B cell (primary cell): Measurements from ENCODE around the gene OR11G2. TPM values are rescaled to one million over a fixed set of nuclear protein-coding genes. Genes with fewer than 3 reads are reported as not detected.
"Not testable (repeated sequence)": the region's sequence is repeated elsewhere in the genome, so short reads cannot be mapped to it uniquely, and the experiment has no call there.

Experiments
- ATAC-seq: fragments of 200-7000 bp; cut with Tn5 transposase; one replicate; pipeline ENCODE4 v1.10.0; 2021; ENCODE audit warnings: low read depth, mild to moderate bottlenecking, moderate number of reproducible peaks, moderate library complexity
- CTCF ChIA-PET: fragments of 350-600 bp; sonication (Branson Sonifier 250); formaldehyde crosslinking; loops from one replicate; lab custom pipeline; 2021; ENCODE audit warnings: antibody characterized with exemption, inconsistent platforms; lab: Charles Lee
- POLR2A ChIA-PET: fragments of 350-600 bp; sonication (Branson Sonifier 250); formaldehyde crosslinking; loops from one replicate; lab custom pipeline; 2021; ENCODE audit warnings: antibody characterized with exemption; lab: Charles Lee
- DNase-seq: peaks from one replicate; pipeline ENCODE4 v3.0.0; 2013
- H2AFZ ChIP-seq: 2 replicates; pipeline ENCODE4 v1.6.1; 2012; ENCODE audit warnings: mild to moderate bottlenecking, low read depth, low read length; ENCODE audit not compliant: insufficient read depth, poor library complexity, severe bottlenecking
- H3K27ac ChIP-seq, 2 donors: 1 replicate in 1 of 2; 2 replicates in 1 of 2; pipeline ENCODE4 v1.5.1; 2012 to 2013; ENCODE audit warnings: low read length in 2 of 2, mild to moderate bottlenecking in 2 of 2, moderate library complexity in 1 of 2
- H3K27me3 ChIP-seq, 4 experiments: fragments of 200-600 bp in 1 of 4; sonication (generic) in 1 of 4; replicated peaks in 1 of 4; 1 replicate in 2 of 4; 2 replicates in 2 of 4; pipeline versions ENCODE4 v1.6.1 to v1.7.0; 2013 to 2016; ENCODE audit warnings: low read length in 3 of 4, mild to moderate bottlenecking in 2 of 4, mixed read lengths in 1 of 4, moderate library complexity in 1 of 4; ENCODE audit not compliant: insufficient read depth in 4 of 4, control insufficient read depth in 3 of 4; ENCODE audit errors: control extremely low read depth in 1 of 4
- H3K36me3 ChIP-seq, 2 experiments: replicated peaks in 1 of 2; 1 replicate in 1 of 2; 2 replicates in 1 of 2; pipeline versions ENCODE4 v1.6.1 to v1.7.1; 2013; ENCODE audit warnings: low read length in 1 of 2; ENCODE audit not compliant: insufficient read depth in 2 of 2, control insufficient read depth in 1 of 2; ENCODE audit errors: control extremely low read depth in 1 of 2, extremely low read depth in 1 of 2
- H3K4me1 ChIP-seq, 2 donors: fragments of 200-600 bp in 1 of 2; sonication (generic) in 1 of 2; 1 replicate in 1 of 2; 2 replicates in 1 of 2; pipeline versions ENCODE4 v1.5.1 to v1.6.1; 2013 to 2017; ENCODE audit warnings: low read length in 2 of 2; ENCODE audit not compliant: control insufficient read depth in 2 of 2, insufficient read depth in 2 of 2
- H3K4me2 ChIP-seq: replicated peaks from 2 replicates; pipeline ENCODE3; 2012; ENCODE audit warnings: mild to moderate bottlenecking, low read depth, low read length; ENCODE audit not compliant: poor library complexity, severe bottlenecking
- H3K4me3 ChIP-seq, 5 experiments: fragments of 200-600 bp in 1 of 5; sonication (generic) in 1 of 5; 1 replicate in 3 of 5; 2 replicates in 2 of 5; pipeline versions ENCODE4 v1.5.1 to v1.7.0; 2011 to 2016; ENCODE audit warnings: low read length in 4 of 5, mild to moderate bottlenecking in 4 of 5, low read depth in 2 of 5, control low read depth in 1 of 5, moderate library complexity in 1 of 5; ENCODE audit not compliant: insufficient read depth in 1 of 5; ENCODE audit errors: control extremely low read depth in 1 of 5, extremely low read depth in 1 of 5
- H3K79me2 ChIP-seq: fragments of 200-600 bp; sonication (generic); one replicate; pipeline ENCODE4 v1.6.0; 2016; ENCODE audit warnings: low read length; ENCODE audit not compliant: control insufficient read depth, insufficient read depth
- H3K9ac ChIP-seq: fragments of 200-600 bp; sonication (generic); 2 replicates; pipeline ENCODE4 v1.6.1; 2017; ENCODE audit warnings: mild to moderate bottlenecking, low read length, moderate library complexity
- H3K9me3 ChIP-seq, 3 donors: one replicate each; pipeline versions ENCODE4 v1.6.1 to v1.7.1; 2013; ENCODE audit warnings: low read length in 2 of 3; ENCODE audit not compliant: control insufficient read depth in 2 of 3, insufficient read depth in 1 of 3; ENCODE audit errors: control extremely low read depth in 1 of 3
- H4K20me1 ChIP-seq: 2 replicates; pipeline ENCODE4 v1.6.0; 2012; ENCODE audit warnings: mild to moderate bottlenecking, low read length; ENCODE audit not compliant: insufficient read depth, control insufficient read depth, poor library complexity, severe bottlenecking
- H3K27ac Mint-ChIP-seq: one replicate; pipeline ENCODE4 v1.8.0; 2021; ENCODE audit warnings: mixed read lengths
- H3K27me3 Mint-ChIP-seq: one replicate; pipeline ENCODE4 v1.8.0; 2021; ENCODE audit warnings: mixed read lengths
- H3K4me1 Mint-ChIP-seq: one replicate; pipeline ENCODE4 v1.8.0; 2021; ENCODE audit warnings: mixed read lengths
- H3K4me3 Mint-ChIP-seq: one replicate; pipeline ENCODE4 v1.8.0; 2021; ENCODE audit warnings: mixed read lengths
- H3K9me3 Mint-ChIP-seq: one replicate; pipeline ENCODE4 v1.8.0; 2022; ENCODE audit warnings: mixed read lengths; ENCODE audit not compliant: insufficient read depth
- EZH2 ChIP-seq: IDR thresholded peaks from 2 replicates; pipeline ENCODE4 v1.6.1; 2012; ENCODE audit warnings: borderline replicate concordance, low read depth, mild to moderate bottlenecking, moderate library complexity, low read length; ENCODE audit not compliant: insufficient read depth, poor library complexity, severe bottlenecking
- WGBS: methylation state at CpG from one replicate; pipeline ENCODE4 v1.1.5; 2013; ENCODE audit warnings: missing lambda C conversion rate; ENCODE audit not compliant: insufficient coverage; 5-methylcytosine and 5-hydroxymethylcytosine counted together
- intact Hi-C: fragments of 100-400 bp; cut with micrococcal nuclease; formaldehyde crosslinking; loops from one replicate; pipeline ENCODE4 v1.10.0; 2022
- polyA plus RNA-seq: library from polyadenylated mRNA; depleted of rRNA; stranded (reverse); fragments of >200 nt; gene quantifications from 2 replicates; pipeline ENCODE4 v1.2.3, GENCODE V29; 2012
- total RNA-seq, 2 donors: library from RNA; stranded (reverse); fragments of 120-200 nt in 1 of 2; gene quantifications; 1 replicate in 1 of 2; 2 replicates in 1 of 2; pipeline versions ENCODE4 v1.2.3 to v1.2.4, GENCODE V29; 2013 to 2022
- TF ChIP-seq, protein P1 (sequence below): fragments of 200-600 bp; IDR thresholded peaks from one replicate; pipeline ENCODE4 v1.8.0; 2022; ENCODE audit warnings: antibody characterized with exemption, mild to moderate bottlenecking

OR11G2 gene
- total and polyA plus RNA-seq, 2 donors (not counting 1 experiment from before 2014, with no cell fraction given): not detected

DNA sequence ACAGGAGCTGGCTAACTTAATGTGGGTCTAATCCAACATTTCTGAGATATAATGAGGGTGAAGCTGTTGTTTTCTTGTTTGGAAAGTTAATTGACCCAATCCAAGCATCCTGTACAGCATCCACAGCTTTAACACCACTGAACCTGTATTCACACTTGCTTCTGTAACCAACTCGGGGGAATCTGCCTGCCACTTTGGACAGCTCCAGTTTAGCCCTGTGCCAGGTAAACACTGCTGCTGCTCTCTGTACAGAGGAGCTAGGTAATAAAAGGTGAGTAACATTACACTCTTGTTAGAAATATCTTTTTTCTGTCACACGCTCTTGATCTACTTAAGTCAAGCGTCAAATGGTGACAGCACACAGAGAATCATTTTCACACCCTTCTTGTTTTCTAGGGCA is 700 bp downstream of the OR11G2 start:
- H2AFZ ChIP-seq: no peak overlapping the region
- intact Hi-C loops: no loop called here
- no peaks in the 10 kb centered on the region for H3K27me3 ChIP-seq
- no peak overlapping the region for H3K9ac ChIP-seq
- H3K9me3 Mint-ChIP-seq: no peaks in the 10 kb centered on the region
- DNase-seq (no peak), ATAC-seq (no peak)
- no peaks in the 10 kb centered on the region for H3K9me3 ChIP-seq
- ChIA-PET POLR2A (no interaction called here), CTCF (interaction anchor here (0.6 to 0.7 kb wide), 2 partner anchors 37 to 120 kb away, joined by 3 read pairs; partner anchors contain the start of gene OR11H7)
- no peaks in the 10 kb centered on the region for H3K36me3 ChIP-seq
- H4K20me1 ChIP-seq: no peaks in the 10 kb centered on the region
- no peak overlapping the region for H3K4me3 Mint-ChIP-seq
- no peak overlapping the region for H3K4me2 ChIP-seq
- no peaks in the 10 kb centered on the region for H3K4me1 ChIP-seq
- H3K4me1 Mint-ChIP-seq: no peaks in the 10 kb centered on the region
- H3K27ac Mint-ChIP-seq: no peak overlapping the region
- 83% methylated on average over 2 of the region's 3 CpGs for WGBS
- peaks cover 21% of the 10 kb centered on the region for H3K27me3 Mint-ChIP-seq
- TF ChIP-seq, protein P1, sequence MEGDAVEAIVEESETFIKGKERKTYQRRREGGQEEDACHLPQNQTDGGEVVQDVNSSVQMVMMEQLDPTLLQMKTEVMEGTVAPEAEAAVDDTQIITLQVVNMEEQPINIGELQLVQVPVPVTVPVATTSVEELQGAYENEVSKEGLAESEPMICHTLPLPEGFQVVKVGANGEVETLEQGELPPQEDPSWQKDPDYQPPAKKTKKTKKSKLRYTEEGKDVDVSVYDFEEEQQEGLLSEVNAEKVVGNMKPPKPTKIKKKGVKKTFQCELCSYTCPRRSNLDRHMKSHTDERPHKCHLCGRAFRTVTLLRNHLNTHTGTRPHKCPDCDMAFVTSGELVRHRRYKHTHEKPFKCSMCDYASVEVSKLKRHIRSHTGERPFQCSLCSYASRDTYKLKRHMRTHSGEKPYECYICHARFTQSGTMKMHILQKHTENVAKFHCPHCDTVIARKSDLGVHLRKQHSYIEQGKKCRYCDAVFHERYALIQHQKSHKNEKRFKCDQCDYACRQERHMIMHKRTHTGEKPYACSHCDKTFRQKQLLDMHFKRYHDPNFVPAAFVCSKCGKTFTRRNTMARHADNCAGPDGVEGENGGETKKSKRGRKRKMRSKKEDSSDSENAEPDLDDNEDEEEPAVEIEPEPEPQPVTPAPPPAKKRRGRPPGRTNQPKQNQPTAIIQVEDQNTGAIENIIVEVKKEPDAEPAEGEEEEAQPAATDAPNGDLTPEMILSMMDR: no peak
- TF ChIP-seq EZH2: no peak
- H3K27ac ChIP-seq: no peak overlapping the region
- H3K4me3 ChIP-seq: no peak overlapping the region
- H3K79me2 ChIP-seq: no peaks in the 10 kb centered on the region

DNA sequence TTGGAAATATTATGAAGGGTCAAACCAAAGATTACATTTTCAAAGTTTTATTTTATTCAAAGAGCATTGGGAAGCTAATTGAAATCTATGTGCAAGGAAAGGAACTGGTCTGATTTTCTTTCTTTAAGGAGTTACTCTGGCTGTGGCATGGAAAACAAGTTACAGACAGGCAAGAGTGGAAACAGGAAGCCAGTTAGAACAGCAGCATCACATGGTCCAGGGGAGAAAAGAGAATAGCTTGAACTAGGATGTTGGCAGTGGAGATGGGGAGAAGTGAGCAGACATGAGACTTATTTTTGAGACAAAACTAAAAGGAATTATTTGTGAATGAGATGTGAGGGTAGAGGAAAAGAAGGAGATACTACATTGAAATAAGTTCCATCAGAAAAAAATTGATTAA is 3.4 kb downstream of the OR11G2 start:
- Histone ChIP-seq H2AFZ (no peak overlapping the region), H3K27me3 (no peaks in the 10 kb centered on the region), H3K36me3 (no peaks in the 10 kb centered on the region), H3K4me3 (no peak overlapping the region), H3K27ac (no peak overlapping the region), H4K20me1 (no peaks in the 10 kb centered on the region), H3K4me1 (no peaks in the 10 kb centered on the region), H3K9me3 (no peaks in the 10 kb centered on the region), H3K79me2 (no peaks in the 10 kb centered on the region), H3K9ac (no peak overlapping the region), H3K4me2 (no peak overlapping the region)
- Mint-ChIP-seq H3K27me3 (peaks cover 23% of the 10 kb centered on the region), H3K4me1 (no peaks in the 10 kb centered on the region), H3K4me3 (no peak overlapping the region), H3K9me3 (no peaks in the 10 kb centered on the region), H3K27ac (no peak overlapping the region)
- CTCF ChIA-PET: no interaction called here
- no peak for ATAC-seq
- DNase-seq: no peak
- intact Hi-C loops: no loop called here
- no peak for TF ChIP-seq EZH2
- TF ChIP-seq, protein P1: no peak
- POLR2A ChIA-PET: no interaction called here

DNA sequence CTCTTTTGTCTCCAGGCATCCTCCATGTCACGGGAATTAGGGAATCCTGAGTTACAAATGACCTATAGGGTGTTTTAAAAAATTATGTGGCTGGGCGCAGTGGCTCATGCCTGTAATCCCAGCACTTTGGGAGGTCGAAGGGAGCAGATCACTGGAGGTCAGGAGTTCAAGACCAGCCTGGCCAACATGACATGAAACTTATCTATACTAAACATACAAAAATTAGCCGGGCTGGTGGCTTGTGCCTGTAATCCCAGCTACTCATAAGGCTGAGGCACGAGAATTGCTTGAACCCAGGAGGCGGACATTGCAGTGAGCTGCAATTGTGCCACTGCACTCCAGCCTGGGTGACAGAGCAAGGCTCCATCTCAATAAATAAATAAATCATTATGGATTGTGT is 4.5 kb downstream of the OR11G2 start:
- H3K27me3 ChIP-seq, H3K9ac ChIP-seq, H3K9me3 Mint-ChIP-seq, CTCF ChIA-PET, H3K4me3 ChIP-seq, H2AFZ ChIP-seq, ATAC-seq, H3K36me3 ChIP-seq, H3K4me3 Mint-ChIP-seq, H3K9me3 ChIP-seq, H3K79me2 ChIP-seq, H3K4me1 ChIP-seq, POLR2A ChIA-PET, H4K20me1 ChIP-seq, H3K27ac Mint-ChIP-seq, H3K4me1 Mint-ChIP-seq, intact Hi-C loops, H3K4me2 ChIP-seq, H3K27ac ChIP-seq, DNase-seq: not testable (repeated sequence)
- 84% methylated on average over 4 of the region's 6 CpGs for WGBS
- H3K27me3 Mint-ChIP-seq: peaks cover 27% of the 10 kb centered on the region
